ENCODE results near the gene NRDE2. TPM values are rescaled to one million over a fixed set of nuclear protein-coding genes. Genes with fewer than 3 reads are reported as not detected.
"Not testable (repeated sequence)": the region's sequence is repeated elsewhere in the genome, so short reads cannot be mapped to it uniquely, and the experiment has no call there.

The NRDE2 gene
- total RNA-seq, 1 experiment from 2014 or later = 16.5 TPM

DNA sequence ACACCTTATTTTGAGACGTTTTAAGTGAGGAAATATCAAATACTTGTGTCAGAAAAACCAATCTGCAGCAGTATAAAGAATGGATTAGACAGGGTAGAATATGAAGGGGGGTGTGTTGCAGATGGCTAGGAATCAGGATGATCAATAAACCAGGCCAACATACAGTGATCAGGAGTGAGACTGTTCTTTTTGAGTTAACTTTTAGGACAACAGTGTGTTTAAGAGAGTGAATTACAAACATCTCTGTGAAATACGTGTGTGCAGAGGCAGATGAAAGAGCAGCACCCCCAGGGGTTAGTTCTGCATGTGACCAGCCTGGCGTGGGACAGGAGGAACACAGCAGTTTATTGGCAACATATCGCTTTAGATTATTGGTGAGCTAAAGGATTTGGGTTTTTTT is 10.6 kb upstream of the NRDE2 start:
- TF ChIP-seq TCF7L2 (IDR thresholded peaks at IDR 0.05; ENCODE audit: low read depth, low read length) (no peak), POLR2AphosphoS5 (IDR thresholded peaks at IDR 0.05; ENCODE audit: low read depth, low read length) (no peak), SIN3A (IDR thresholded peaks at IDR 0.05; ENCODE audit: borderline replicate concordance, insufficient read depth, low read depth, low read length) (no peak)
- TF ChIP-seq, protein P1, sequence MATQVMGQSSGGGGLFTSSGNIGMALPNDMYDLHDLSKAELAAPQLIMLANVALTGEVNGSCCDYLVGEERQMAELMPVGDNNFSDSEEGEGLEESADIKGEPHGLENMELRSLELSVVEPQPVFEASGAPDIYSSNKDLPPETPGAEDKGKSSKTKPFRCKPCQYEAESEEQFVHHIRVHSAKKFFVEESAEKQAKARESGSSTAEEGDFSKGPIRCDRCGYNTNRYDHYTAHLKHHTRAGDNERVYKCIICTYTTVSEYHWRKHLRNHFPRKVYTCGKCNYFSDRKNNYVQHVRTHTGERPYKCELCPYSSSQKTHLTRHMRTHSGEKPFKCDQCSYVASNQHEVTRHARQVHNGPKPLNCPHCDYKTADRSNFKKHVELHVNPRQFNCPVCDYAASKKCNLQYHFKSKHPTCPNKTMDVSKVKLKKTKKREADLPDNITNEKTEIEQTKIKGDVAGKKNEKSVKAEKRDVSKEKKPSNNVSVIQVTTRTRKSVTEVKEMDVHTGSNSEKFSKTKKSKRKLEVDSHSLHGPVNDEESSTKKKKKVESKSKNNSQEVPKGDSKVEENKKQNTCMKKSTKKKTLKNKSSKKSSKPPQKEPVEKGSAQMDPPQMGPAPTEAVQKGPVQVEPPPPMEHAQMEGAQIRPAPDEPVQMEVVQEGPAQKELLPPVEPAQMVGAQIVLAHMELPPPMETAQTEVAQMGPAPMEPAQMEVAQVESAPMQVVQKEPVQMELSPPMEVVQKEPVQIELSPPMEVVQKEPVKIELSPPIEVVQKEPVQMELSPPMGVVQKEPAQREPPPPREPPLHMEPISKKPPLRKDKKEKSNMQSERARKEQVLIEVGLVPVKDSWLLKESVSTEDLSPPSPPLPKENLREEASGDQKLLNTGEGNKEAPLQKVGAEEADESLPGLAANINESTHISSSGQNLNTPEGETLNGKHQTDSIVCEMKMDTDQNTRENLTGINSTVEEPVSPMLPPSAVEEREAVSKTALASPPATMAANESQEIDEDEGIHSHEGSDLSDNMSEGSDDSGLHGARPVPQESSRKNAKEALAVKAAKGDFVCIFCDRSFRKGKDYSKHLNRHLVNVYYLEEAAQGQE (IDR thresholded peaks at IDR 0.05; ENCODE audit: insufficient read depth in 1 of 2, low read depth in 2 of 2, low read length in 1 of 2) = no peak
- TF ChIP-seq, protein P2, sequence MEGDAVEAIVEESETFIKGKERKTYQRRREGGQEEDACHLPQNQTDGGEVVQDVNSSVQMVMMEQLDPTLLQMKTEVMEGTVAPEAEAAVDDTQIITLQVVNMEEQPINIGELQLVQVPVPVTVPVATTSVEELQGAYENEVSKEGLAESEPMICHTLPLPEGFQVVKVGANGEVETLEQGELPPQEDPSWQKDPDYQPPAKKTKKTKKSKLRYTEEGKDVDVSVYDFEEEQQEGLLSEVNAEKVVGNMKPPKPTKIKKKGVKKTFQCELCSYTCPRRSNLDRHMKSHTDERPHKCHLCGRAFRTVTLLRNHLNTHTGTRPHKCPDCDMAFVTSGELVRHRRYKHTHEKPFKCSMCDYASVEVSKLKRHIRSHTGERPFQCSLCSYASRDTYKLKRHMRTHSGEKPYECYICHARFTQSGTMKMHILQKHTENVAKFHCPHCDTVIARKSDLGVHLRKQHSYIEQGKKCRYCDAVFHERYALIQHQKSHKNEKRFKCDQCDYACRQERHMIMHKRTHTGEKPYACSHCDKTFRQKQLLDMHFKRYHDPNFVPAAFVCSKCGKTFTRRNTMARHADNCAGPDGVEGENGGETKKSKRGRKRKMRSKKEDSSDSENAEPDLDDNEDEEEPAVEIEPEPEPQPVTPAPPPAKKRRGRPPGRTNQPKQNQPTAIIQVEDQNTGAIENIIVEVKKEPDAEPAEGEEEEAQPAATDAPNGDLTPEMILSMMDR (IDR thresholded peaks at IDR 0.05) = no peak
- Histone ChIP-seq H3K27ac (ENCODE audit: low read length) (no peak overlapping the region), H3K27me3 (ENCODE audit: control insufficient read depth, insufficient read depth, low read length) (peaks cover 1% of the 10 kb centered on the region; the same call in 1 of the 2 replicates), H3K36me3 (ENCODE audit: control insufficient read depth, insufficient read depth, low read length) (no peaks in the 10 kb centered on the region), H3K4me3 (ENCODE audit: low read depth in 2 of 2, low read length in 2 of 2) (no peak overlapping the region), H3K9me3 (ENCODE audit: control insufficient read depth, insufficient read depth, low read depth, low read length) (no peaks in the 10 kb centered on the region), H3K4me1 (ENCODE audit: control insufficient read depth, insufficient read depth, low read length) (no peaks in the 10 kb centered on the region)
- intact Hi-C loops (cut with micrococcal nuclease; ENCODE audit: unreplicated experiment) = no loop called here
- ATAC-seq (no peak), DNase-seq (ENCODE audit: low read depth, low spot score) (no peak)
- POLR2A ChIA-PET = no interaction called here
- in situ Hi-C loops (cut with HindIII; ENCODE audit: low pct_unique_long_range_greater_than_20kb, low sequenced_read_pairs) = no loop called here
- CTCF ChIA-PET = no interaction called here
- BruUV-seq (replicated peaks) = no TSS peak

DNA sequence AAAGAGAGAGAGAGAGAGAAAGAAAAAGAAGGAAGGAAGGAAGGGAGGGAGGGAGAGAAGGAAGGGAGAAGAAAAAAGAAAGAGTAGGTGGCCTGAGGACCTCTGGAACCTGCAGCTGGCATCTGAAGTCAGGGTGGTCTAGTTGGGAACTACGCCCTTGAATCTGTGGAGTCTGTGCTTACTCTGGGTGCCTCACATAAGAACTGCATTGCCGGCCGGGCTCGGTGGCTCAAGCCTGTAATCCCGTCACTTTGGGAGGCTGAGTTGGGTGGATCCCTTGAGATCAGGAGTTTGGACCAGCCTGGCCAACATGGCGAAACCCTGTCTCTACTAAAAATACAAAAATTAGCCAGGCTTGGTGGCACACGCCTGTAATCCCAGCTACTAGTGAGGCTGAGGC is 10.0 kb upstream of the NRDE2 start:
- POLR2A ChIA-PET = no interaction called here
- H3K36me3 ChIP-seq (ENCODE audit: control insufficient read depth, insufficient read depth, low read length) = no peaks in the 10 kb centered on the region
- TF ChIP-seq SIN3A (IDR thresholded peaks at IDR 0.05; ENCODE audit: borderline replicate concordance, insufficient read depth, low read depth, low read length) = no peak
- TF ChIP-seq, protein P1 (IDR thresholded peaks at IDR 0.05; ENCODE audit: insufficient read depth in 1 of 2, low read depth in 2 of 2, low read length in 1 of 2) = no peak
- no peak for TF ChIP-seq TCF7L2 (IDR thresholded peaks at IDR 0.05; ENCODE audit: low read depth, low read length)
- no peak for TF ChIP-seq POLR2AphosphoS5 (IDR thresholded peaks at IDR 0.05; ENCODE audit: low read depth, low read length)
- TF ChIP-seq, protein P2 (IDR thresholded peaks at IDR 0.05) = no peak
- H3K27ac ChIP-seq (ENCODE audit: low read length) = no peak overlapping the region
- in situ Hi-C loops (cut with HindIII; ENCODE audit: low pct_unique_long_range_greater_than_20kb, low sequenced_read_pairs) (no loop called here), intact Hi-C loops (cut with micrococcal nuclease; ENCODE audit: unreplicated experiment) (no loop called here)
- no peak overlapping the region for H3K4me3 ChIP-seq (ENCODE audit: low read depth in 2 of 2, low read length in 2 of 2)
- ATAC-seq (no peak), DNase-seq (ENCODE audit: low read depth, low spot score) (no peak)
- H3K9me3 ChIP-seq (ENCODE audit: control insufficient read depth, insufficient read depth, low read depth, low read length) = no peaks in the 10 kb centered on the region
- no TSS peak for BruUV-seq (replicated peaks)
- no peaks in the 10 kb centered on the region for H3K4me1 ChIP-seq (ENCODE audit: control insufficient read depth, insufficient read depth, low read length)
- CTCF ChIA-PET = no interaction called here
- peaks cover 4% of the 10 kb centered on the region for H3K27me3 ChIP-seq (ENCODE audit: control insufficient read depth, insufficient read depth, low read length)

DNA sequence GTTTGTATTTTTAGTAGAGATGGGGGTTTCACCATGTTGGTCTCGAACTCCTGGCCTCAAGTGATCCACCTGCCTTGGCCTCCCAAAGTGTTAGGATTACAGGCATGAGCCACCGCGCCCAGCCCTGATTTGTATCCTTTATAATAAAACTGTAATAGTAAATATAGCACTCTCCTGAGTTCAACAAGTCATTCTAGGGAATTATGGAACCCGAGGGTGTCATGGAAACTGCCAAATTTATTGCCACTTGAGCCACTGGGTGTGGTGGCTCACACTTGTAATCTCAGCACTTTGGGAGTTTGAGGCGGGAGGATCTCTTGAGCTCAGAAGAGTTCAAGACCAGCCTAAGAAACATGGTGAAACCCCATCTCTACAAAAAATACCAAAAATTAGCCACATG is 9.5 kb upstream of the NRDE2 start:
- H3K36me3 ChIP-seq (ENCODE audit: control insufficient read depth, insufficient read depth, low read length); H3K4me1 ChIP-seq (ENCODE audit: control insufficient read depth, insufficient read depth, low read length); H3K27ac ChIP-seq (ENCODE audit: low read length); CTCF ChIA-PET; H3K4me3 ChIP-seq (ENCODE audit: low read depth in 2 of 2, low read length in 2 of 2); BruUV-seq (replicated peaks); ATAC-seq; in situ Hi-C loops (cut with HindIII; ENCODE audit: low pct_unique_long_range_greater_than_20kb, low sequenced_read_pairs); DNase-seq (ENCODE audit: low read depth, low spot score); intact Hi-C loops (cut with micrococcal nuclease; ENCODE audit: unreplicated experiment); H3K9me3 ChIP-seq (ENCODE audit: control insufficient read depth, insufficient read depth, low read depth, low read length); POLR2A ChIA-PET; H3K27me3 ChIP-seq (ENCODE audit: control insufficient read depth, insufficient read depth, low read length): not testable (repeated sequence)
